DMS 273 treated with DMSO at 0.1 percent for 48 hours (cell line): Measurements from ENCODE around the gene KRAS.

Source experiments
- DNase-seq: peaks from one replicate; lab custom pipeline; 2025; lab: John Stamatoyannopoulos, UW

The KRAS gene

GRCh38 chr12:25194722-25195055, 56.0 kb downstream of the KRAS start:
- no peak for DNase-seq

GRCh38 chr12:25194214-25194613, 56.5 kb downstream of the KRAS start:
- DNase-seq, result no peak

DNA sequence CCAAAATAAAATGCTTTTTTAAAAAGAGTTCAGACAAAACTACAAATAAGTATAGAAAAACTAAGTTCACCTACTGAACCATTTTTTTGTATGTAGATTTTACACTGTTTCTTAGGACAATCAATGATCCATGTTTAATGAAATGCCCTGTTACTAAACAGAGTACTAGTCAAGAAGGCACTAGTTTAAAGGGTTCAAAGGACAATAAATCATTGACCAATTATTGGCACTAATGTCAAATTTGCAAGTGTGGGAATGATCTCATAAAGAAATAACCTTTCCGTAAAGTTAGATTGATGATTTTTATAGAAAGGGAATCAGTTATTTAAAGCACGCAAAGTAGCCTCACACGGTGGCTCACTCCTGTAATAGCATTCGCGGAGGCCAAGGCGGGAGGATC, 59.9 kb downstream of the KRAS start:
- DNase-seq, result no peak

DNA sequence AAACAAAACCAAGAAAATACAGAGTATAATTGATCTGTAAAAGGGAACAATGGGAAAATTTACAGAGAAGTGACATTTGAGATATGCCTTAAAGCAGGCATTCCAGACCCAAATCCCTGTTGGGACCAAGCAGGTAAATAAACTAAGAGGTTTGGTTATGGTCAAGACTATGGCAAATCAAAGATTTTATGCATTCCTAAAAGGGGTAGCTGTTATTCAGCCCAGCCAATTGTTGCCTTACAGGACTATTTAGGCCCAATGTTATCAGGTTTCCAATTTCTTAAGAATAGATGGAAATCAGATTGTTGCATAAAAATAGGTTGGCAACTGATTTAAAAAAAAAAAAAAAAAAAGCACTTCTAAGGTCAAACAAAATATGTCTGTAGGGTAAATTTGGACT, 61.1 kb downstream of the KRAS start:
- no peak for DNase-seq

GRCh38 chr12:25187781-25188180, 62.9 kb downstream of the KRAS start:
- DNase-seq, result no peak

GRCh38 chr12:25186788-25187402, 63.8 kb downstream of the KRAS start:
- DNase-seq, result no peak

- DNase-seq, result no peak
Observed at GRCh38 chr12:25186038-25186787, 64.5 kb downstream of the KRAS start.

GRCh38 chr12:25184132-25184531, 66.6 kb downstream of the KRAS start:
- DNase-seq, result no peak

DNA sequence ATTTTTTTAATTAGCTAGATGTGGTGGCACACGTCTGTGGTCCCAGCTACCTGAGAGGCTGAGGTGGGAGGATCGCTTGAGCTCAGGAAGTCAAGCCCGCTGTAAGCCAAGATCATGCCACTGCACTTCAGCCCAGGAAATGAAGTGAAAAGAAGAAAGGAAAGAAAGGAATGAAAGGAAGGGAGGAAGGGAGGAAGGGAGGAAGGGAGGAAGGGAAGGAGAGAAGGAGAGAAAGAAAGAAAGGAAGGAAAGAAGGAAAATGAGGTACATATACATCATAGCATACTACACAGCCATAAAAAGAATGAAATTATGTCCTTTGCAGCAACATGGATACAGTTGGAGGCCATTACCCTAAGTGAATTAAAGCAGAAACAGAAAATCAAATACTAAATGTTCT, 68.0 kb downstream of the KRAS start:
- DNase-seq, result no peak

- no peak for DNase-seq
Observed at GRCh38 chr12:25162866-25163265, 87.9 kb downstream of the KRAS start.

- no peak for DNase-seq
Observed at GRCh38 chr12:25156061-25156460, 94.7 kb downstream of the KRAS start.

- DNase-seq, result no peak
Observed at GRCh38 chr12:25155022-25155576, 95.6 kb downstream of the KRAS start.
